HuH-7 (cell line): ENCODE measurements around the gene RAB34.
A peak's percentile ranks its signal among the peaks of the same experiment; 100 is the strongest.
"Not testable (repeated sequence)": the region's sequence is repeated elsewhere in the genome, so short reads cannot be mapped to it uniquely, and the experiment has no call there.

Experiments used
- DNase-seq: peaks from one replicate; pipeline ENCODE4 v3.0.0; 2011; ENCODE audit warnings: low spot score

The RAB34 gene

DNA sequence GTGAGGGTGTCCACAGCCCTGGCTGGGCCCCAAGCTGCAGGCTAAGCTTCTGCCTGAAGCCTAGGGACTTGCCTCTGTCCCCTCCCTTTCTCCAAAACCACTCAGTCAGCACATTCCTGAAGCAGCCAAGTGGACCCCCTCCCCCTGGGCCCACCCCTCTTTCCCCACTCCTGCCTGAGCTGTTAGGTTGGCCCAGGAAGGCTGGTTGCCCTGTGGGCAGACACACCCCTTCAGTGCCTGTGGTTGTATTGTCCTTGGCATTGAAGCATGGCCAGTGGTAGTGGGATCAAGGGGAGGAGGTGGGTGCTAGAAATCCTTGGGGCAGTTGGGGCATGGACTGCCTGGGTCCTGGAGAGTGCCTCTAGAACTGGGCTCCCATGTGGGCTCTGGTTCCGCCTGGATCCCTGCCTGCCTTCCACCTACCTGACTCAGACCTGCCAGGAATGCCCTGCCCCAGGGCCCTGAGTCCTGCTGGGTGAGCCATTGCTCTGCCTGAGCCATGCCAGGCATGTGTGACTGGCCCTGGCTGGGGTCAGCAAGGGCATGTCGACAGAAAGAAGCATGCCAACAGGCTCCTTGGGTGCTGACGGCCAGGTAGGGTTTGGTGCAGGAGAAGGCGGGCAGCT is 28.2 kb upstream of the RAB34 start:
- no peak for DNase-seq

DNA sequence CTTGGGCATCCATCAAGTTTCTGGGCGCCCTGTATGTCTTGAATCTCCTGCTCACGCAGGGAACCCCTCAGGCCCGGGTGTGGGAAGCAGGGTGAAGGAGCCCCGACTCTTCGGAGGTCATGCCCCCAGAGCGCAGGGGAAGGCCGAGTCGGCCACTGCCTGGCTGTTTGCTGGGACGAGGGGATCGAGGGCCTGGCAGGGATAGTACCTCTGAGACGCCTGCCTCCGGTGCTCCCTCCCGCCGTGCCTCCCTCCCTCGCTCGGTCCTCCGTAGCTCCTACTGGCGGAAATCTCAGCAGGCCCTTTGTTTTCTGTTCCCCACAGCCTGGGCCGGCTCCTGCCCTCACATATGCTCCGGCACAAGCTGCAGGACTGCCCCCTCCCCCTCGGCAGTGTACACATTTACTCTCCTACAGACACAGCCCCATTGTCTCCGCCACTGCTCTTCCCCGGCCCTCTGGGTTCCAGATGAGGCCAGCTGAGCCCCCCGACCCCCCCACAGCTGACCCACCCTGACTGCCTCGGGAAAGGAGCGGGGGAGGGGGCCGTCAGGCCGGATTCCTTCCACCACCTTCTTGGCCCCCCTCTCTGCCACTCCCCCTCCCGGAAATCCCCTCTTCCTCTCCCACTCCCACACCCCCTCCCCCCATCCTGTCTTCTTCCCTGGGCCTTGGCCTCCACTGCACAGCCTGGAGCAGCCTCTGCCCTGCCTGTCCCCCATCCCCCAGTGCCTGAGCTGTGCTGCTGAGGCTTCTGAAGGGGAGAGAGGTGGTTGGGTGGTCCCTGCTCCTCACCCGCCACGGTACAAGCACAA is 27.5 kb upstream of the RAB34 start:
- peak; percentile 68 for DNase-seq

DNA sequence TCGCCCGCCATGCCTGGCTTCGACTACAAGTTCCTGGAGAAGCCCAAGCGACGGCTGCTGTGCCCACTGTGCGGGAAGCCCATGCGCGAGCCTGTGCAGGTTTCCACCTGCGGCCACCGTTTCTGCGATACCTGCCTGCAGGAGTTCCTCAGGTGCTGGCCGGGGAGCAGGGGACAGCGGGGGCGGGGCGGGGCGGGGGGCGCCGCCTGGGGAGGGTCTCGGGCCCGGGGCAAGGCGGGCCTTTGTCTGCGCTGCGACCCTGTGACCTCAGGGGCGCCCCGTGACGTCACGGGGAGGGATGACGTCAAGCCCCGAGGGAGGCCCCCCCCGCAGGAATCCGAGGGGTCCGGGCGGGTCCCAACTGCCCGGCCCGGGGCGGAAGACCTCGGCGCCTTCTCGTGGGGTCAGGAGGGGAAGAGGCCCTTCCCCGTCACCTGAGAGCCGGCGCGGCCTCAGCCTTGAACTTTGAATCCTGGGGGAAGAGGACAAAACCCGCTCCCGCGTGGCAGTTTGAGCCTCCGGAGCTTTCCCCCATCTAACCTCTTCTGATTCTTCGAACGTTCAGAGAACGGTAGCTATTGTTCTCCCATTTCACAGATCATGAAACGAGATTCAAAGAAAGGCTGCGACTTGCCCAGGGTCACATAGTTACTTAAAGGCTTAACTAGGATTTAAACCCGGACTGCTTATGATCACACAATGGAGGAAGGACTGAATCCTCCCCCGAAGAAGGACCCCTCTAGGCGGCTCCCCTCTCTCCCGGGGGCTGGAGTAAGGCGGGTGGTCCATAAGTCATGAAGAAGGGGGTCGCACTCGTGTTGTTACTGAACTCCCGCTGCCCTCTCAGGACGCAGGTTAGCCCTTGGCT is 26.7 kb upstream of the RAB34 start:
- peak; percentile 76 for DNase-seq

DNA sequence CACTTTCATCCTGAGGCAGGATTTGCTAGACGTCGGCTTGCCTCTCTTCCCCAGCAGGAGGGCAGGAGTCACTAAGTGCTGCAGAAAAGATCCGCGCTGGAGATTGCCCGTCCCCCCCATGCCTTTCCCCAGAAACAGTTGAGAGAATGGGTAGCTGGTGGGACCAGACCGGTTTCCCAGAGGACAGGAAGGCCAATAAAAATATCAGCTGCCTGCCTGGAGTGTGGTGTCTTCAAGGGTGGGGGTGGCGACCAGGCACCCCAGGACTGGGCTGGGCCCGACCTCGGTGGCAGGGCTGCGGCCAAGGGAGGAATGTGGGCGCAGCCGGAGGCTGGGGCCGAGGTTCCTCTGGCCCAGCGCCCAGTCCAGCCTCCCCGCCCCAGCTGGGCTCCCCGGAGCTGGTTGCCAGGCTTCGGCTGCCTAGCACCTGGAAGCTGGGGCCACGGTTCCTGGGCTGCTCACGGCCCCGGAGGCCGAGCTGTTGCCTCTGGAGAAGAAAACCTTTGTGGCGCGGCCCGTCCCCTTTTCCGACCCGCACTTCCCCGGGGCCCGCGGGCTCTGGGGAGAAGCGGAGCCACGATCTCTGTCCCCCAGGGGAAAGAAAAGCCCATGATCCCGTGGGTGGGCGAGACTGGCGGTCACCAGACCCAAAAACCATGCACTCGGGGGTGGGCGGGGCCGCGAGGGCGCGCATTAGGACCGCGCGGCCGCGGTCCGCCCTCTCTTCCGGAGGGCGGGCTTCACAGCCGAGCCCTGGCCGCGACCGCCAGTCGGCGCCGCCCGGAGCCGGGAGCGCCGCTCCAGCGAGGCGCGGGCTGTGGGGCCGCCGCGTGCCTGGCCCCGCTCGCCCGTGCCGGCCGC is 25.8 kb upstream of the RAB34 start, which contains the start of gene TRAF4:
Gene TRAF4, plus strand, starts transcription at position 769 of the 861 bp plus-strand sequence. CDS start 102 bp downstream, outside the sequence.
- peak; percentile 94 for DNase-seq

DNA sequence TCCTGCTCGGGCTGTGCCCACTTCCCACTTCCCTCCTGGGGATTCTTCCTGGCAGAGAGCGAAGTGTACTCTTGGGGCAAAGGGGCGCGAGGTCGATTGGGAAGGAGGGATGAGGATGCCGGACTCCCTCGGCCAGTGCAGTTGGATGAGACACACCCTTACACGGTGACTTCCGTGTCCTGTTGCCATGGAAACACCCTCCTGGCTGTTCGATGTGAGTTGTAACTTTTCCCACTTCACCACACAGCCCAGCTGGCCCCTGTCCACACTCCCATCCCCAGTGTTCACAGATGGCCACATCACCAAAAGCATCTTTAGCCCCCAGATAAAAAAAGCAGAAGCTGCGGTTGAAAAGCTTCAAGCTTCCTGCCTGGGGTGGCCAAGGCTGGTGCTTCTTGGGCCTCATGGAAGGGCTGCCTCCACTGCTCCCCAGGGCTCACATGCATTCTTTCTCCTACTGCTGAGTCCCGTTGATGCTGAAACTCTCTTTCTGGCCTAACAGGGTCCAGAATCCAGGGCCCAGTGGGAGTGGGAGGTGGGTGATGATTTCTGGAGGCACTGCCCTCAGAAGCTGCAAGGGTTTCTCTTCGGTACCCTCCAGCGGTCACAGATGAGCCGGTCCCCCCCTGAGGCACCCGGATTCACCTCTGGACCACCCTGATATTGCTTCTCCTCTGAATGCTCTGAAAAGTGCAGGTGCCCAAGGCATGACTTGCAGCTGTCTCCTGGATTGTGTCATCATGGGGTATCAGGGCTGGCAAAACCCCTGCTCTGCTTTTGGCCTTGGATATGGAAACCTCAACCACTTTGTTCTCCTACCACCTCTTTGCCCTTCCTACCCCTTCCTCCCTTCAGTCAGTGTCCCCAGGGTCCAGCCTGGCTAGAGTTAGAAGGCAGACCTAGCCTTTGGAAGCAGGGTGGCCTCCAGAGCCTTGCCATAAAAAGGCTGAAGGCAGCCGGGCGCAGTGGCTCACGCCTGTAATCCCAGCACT is 24.0 kb upstream of the RAB34 start:
- no peak for DNase-seq

DNA sequence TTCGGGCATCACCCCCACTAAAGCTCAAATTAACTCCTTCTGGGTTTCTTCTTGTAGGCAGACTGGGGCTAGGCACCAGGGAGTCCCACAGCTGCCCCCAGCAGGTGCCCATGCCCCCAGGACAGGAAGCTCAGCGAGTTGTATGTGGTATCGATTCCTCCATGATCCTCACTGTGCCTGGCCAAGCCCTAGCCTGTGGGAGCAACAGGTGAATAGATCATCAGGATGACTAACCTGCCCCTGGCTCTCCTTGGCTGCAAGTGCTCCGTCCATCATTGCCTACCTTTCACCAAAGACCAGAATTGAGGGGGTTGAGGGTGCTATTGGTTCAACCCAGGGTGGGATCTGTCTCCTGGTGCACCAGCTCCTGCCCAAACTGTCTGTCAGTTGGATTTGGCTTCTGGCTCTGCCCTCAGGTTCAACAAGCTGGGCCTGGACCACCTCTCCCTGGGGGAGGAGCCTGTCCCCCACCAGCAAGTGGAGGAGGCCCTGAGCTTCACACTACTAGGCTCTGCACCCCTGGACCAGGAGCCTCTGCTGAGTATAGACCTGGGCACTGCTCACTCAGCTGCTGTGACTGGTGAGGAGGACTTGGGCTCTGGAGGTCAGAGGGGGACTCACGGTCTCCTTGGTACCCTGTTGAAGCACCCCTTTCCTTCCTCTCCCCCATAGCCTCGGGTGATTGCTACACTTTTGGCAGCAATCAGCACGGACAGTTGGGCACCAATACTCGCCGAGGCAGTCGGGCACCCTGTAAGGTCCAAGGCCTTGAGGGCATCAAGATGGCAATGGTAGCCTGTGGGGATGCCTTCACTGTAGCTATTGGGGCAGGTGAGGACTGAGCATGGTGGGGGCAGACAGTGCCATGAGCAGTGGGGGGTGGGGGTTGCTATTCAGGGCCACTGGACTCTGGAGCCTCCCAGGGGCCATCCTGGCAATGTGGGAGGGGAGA is 23.0 kb upstream of the RAB34 start:
- no peak for DNase-seq

DNA sequence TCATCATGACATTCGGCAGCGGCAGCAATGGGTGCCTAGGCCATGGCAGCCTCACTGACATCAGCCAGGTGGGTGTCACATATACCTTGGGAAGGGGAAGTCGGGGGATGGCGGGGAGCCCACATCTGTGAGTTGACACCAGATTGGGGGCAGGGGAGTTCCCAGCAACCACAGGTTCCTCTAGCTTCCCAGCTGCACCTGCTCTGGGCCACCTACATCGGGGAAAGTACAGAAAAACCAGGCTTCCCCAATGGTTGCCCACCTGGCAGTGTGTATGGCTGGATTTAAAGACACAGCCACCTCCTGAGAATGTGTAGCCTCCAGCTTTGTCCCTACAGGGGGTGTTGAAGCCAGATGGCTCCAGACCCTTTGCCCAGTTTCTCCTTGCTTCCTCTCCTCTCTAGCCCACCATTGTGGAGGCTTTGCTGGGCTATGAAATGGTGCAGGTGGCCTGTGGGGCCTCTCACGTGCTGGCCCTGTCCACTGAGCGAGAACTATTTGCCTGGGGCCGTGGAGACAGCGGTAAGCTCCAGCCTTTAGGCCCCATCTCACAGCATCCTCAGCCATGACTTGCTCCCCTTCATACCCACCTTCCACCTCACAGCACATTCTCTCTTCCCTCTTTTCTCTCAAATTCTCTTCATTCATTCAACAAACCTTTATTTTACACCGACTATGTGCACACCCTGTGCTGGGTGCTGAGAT is 21.2 kb upstream of the RAB34 start:
- DNase-seq: no peak

DNA sequence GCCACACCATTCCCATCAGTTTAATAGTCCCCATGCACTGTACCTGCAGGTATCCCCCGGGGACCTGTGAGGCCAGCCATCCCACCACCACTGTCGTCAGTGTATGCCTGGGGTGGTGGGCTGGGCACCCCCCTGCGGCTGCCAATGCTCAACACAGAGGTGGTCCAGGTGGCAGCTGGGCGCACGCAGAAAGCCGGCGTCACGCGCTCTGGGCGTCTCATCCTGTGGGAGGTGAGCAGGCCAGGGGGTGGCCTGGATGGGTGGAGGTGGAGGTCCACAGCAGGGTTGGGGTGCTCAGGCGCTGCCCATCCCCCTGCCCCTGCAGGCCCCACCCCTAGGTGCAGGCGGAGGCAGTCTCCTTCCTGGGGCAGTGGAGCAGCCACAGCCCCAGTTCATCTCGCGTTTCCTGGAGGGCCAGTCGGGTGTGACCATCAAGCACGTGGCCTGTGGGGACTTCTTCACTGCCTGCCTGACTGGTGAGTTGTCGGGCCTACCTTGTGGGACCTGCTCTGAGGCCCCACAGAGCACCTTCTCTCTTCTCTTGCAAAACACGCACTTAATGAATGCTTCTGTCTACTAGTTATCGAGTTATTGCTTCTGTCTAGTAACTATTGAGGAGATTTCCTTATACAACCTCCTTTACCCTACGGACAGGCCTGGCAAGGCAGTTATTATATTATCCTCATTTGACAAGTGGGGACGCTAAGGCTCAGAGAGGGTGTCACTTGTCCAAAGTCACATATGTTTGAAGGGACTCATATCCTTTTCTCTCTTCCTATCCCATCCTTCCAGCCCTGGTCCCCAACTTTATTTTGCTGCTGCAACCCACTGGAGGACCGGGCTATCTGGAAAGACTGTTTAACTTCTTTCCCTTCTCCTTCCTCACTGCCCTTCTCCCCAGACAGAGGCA is 20.4 kb upstream of the RAB34 start:
- no peak for DNase-seq

DNA sequence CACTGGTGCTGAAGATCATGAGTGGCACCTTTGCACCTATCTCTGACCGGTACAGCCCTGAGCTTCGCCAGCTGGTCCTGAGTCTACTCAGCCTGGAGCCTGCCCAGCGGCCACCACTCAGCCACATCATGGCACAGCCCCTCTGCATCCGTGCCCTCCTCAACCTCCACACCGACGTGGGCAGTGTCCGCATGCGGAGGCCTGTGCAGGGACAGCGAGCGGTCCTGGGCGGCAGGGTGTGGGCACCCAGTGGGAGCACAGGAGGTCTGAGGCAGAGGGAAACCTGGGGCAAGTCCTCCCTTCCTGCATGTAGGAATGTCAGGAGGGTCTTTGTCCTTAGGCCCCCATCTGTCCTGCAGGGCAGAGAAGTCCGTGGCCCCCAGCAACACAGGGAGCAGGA is 19.6 kb upstream of the RAB34 start:
- no peak for DNase-seq

DNA sequence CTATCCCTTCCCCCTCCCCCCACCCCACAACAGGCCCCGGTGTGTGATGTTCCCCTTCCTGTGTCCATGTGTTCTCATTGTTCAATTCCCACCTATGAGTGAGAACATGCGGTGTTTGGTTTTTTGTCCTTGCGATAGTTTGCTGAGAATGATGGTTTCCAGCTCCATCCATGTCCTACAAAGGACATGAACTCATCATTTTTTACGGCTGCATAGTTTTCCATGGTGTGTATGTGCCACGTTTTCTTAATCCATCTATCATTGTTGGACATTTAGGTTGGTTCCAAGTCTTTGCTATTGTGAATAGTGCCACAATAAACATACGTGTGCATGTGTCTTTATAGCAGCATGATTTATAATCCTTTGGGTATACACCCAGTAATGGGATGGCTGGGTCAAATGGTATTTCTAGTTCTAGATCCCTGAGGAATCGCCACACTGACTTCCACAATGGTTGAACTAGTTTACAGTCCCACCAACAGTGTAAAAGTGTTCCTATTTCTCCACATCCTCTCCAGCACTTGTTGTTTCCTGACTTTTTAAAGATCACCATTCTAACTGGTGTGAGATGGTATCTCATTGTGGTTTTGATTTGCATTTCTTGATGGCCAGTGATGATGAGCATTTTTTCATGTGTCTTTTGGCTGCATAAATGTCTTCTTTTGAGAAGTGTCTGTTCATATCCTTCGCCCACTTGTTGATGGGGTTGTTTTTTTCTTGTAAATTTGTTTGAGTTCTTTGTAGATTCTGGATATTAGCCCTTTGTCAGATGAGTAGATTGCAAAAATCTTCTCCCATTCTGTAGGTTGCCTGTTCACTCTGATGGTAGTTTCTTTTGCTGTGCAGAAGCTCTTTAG is 18.5 kb upstream of the RAB34 start:
- DNase-seq: not testable (repeated sequence)

DNA sequence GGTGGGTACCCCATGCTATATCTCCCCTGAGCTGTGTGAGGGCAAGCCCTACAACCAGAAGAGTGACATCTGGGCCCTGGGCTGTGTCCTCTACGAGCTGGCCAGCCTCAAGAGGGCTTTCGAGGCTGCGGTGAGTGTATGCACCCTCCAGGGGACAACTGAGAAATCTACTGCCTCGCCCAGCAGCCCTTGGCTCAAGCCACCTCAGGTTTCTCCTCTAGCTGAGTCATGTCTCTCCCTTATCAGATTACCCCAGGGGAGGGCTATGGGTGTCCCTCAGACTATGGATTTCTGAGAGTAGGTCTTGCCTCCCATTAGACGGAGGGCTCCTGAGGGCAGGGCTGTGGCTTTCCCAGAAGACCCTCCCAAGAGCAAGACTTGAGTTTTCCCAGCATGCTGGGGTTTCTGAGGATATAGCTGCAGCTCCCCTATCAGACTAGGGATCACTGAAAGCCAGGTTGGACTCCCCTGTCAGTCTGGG is 17.6 kb upstream of the RAB34 start:
- no peak for DNase-seq

DNA sequence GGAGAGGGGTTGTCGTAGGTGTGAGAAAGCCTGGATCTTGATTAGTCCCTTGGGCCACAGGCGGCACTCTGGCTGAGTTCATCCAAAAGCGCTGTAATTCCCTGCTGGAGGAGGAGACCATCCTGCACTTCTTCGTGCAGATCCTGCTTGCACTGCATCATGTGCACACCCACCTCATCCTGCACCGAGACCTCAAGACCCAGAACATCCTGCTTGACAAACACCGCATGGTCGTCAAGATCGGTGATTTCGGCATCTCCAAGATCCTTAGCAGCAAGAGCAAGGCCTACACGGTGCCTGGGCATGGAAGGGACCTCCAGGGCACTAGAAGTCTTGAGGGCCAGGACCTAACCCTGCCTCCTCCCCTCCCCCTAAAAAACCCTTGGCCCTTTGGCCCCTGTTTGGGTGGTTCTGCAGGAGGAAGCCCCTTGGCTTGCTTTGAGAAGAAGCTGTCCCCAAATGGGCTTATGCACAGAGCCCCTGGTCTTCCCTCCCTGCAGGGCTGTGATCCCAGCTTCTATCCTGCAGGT is 17.1 kb upstream of the RAB34 start:
- DNase-seq: no peak

DNA sequence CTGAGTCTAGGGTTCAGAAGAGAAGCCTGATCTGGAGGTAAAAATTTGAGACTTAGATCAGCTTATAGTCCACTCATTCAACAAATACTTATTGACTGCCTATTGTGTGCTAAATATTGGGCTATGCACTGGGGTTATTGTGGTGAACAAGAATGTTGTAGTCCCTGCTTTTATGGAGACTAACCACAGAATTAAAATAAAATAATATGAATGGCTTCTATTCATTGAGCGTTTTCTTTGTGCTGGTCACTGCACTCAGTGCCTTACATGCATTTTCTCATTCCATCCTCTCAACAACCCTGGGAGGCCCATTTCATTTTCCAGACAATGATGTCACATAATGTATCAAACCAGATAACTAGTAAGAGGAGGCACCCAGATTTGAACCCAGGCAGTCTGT is 15.7 kb upstream of the RAB34 start:
- no peak for DNase-seq

DNA sequence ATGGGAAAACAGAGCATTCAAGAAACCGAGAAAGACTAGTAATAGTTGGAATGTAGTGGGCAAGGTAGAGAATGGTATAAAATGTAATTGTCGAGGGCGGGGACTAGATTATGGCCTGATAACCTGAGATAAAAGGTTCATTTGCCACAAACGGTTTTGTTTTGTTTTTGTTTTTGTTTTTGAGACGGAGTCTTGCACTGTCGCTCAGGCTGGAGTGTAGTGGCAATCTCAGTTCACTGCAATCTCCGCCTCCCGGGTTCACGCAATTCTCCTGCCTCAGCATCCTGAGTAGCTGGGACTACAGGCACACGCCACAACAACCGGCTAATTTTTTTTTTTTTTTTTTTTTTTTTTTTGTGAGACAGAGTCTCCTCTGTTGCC is 12.3 kb upstream of the RAB34 start:
- no peak for DNase-seq

DNA sequence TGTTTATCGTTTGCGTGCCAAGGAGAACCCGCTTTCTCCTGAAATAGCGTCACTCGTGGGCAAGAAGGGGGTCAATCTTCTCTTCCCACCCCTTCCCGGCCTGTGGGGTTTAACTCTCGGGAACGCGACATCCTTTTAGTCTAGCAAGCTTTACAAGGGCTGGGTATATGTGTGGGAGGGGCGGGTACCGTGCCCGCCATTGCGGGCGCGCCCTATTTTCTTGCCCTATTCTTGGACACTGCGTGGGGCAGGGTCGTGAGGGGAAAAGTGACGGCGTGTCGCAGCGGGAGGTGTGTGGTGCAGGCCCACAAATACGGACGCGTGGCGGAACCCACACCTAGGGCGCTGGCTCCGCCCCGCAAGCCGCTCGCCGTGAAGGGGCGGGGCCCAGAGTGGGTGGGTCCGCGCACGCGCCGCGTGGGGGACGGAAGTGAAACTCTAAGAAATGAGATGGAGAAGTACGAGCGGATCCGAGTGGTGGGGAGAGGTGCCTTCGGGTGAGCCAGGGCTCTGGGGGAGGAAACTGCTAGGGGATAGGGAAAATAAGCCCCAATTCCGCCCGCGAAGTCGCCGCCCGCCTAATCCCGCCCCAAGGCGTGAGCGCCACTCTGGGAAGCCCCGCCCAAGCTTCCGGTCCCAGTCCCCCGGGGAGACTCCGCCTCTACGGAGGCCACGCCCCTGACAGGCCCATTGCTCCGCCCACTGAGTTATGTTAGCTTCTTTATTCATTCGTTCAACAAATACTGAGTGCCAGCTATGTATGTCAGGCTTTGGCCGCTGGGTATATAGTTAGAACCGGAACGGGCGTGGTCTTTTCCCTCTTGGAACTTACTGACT is 10.9 kb upstream of the RAB34 start, which contains the start of gene NEK8:
Gene NEK8, plus strand, starts transcription at position 425 of the 837 bp plus-strand sequence. Its CDS starts 26 bp downstream, at position 451.
- DNase-seq: peak; percentile 95
